ENCODE measurements around the gene HES7.
A peak's percentile ranks its signal among the peaks of the same experiment; 100 is the strongest.

Gene HES7

DNA sequence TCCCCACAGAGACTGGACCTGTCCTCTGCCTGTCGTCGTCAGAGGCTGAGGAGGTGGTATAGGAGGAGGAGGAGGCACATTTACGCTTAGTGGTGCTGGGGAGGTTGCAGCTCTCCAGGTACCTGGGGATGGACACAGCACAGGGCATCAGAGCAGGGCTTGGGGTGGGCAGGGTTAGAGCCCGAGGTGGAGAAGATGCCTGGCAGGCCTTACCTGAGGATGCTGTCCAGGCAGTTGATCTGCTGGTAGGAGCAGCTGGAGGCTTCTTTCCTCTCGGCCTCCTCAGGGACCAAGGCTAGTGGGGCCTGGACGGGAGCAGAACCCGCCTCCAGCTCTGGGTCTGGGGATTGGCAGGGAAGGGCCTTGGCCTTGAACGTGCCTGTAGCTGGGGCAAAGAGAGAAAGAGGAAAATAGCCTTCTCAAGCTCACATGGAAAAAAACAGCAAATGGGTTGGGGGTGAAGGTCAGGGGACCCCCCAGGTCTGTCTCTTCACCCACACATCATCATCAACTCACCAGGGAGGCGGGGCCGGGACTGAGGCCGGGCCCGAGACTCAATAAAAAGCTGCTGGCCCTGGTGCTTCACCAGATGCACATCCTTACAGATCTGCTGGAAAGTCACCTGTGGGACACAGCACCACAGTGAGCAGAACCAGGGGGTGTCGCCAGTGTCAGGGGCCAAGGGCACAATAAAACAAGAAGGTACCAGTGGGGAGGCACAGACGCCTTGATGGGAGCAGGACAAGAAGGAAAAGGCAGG is 22.7 kb upstream of the HES7 start:
- DNase-seq (ENCODE audit: low read depth, low spot score), result no peak
- no peak overlapping the region for H3K4me3 ChIP-seq (ENCODE audit: low read length)

DNA sequence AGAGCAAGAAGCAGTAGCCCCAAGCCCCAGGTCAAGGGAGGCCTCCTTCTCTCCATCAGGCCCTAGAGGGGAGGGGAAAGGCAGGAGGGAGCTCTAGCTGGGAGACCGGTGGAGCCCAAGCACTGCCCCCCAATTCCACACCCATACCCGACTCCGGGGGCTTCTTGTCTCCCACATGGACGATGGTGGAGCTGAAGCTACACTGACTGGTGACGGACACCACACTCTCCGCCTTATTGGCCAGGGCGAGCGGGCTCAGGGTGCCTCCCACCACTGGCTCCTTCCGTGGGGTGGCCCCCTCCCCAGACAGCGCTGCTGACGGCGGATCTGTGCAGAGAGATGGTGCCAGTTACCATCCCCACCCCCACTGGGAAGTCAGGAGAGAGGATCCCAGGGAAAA is 21.9 kb upstream of the HES7 start:
- H3K4me3 ChIP-seq (ENCODE audit: low read length), result no peak overlapping the region
- no peak for DNase-seq (ENCODE audit: low read depth, low spot score)

DNA sequence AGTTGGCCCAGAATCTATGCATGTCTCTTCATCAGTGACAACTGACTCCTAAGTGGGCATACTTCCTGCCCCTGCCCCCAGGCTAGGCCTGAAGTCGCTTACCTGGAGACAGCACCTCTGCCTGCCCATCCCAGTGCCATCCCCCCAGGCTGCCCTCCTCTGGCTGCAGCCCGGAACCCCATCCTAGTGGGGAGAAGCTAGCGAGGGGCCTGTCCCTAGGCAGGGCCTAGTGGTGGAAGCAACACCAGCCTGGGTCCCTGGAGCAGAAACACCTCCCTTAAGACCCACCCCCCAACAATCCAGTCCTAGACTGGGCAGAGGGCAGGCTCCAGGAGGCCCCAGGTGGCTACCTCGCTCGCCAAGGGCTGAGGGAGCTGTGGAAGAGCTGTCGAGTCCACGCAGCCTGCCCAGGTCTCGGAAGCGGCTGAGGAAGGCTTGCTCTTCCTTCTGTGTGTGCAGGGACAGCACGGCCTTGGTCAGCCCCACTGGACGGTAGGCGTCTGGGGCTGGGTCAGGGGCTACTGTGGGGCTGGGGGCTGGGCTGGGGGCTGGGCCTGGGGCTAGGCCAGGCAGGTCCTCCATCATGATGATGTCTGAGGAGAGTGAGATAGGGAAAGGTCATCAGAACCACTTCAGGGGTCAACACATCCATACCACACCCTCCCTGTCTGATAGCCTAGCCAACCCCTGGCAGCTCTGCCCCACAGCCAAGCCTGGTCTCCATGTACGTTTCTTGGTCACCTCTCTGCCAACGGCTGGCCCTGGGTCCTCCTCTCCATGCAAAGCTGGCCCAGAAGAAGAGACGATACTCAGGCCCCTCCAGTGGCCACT is 20.7 kb upstream of the HES7 start:
- H3K4me3 ChIP-seq (ENCODE audit: low read length), result no peak overlapping the region
- DNase-seq (ENCODE audit: low read depth, low spot score), result no peak

DNA sequence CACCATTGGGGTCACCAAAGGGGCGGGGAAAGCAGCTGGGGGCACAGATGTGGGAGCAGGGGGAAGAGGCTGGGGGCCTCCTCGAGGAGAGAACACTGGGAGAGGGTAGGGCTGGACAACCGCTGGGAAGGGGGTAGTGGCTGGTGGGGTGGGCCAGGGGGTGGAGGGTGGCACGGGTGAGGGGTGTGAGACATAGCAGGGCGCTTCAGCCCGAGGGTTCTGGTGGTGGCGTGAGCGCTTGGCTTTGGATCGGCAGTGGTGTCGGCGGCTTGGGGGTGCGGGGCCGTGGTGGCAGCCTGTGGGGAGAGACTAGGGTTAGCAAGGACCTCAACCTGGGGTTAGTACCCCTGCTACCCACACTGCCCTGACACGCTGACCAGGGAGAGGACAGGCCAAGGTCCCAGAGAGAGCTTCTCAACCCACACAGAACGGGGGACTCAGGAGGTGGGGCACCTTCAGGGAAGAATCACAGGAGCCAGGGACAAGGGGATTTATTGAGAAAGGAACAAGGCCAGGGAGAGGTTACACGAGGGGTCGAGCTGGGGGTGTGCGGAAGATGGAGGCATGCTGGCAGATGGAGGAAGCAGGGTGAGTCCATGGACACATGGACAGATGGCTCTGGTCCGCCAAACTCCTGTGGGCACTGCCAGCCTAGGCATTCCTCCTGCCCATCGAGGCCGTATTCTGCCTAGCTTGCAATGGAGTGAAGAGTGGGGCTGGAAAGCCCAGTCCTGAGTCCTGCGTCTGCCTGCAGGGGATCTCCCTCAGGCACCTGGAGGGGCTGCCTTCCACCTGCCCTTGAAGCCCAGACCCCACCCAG is 19.9 kb upstream of the HES7 start:
- no peak for DNase-seq (ENCODE audit: low read depth, low spot score)
- H3K4me3 ChIP-seq (ENCODE audit: low read length), result no peak overlapping the region

DNA sequence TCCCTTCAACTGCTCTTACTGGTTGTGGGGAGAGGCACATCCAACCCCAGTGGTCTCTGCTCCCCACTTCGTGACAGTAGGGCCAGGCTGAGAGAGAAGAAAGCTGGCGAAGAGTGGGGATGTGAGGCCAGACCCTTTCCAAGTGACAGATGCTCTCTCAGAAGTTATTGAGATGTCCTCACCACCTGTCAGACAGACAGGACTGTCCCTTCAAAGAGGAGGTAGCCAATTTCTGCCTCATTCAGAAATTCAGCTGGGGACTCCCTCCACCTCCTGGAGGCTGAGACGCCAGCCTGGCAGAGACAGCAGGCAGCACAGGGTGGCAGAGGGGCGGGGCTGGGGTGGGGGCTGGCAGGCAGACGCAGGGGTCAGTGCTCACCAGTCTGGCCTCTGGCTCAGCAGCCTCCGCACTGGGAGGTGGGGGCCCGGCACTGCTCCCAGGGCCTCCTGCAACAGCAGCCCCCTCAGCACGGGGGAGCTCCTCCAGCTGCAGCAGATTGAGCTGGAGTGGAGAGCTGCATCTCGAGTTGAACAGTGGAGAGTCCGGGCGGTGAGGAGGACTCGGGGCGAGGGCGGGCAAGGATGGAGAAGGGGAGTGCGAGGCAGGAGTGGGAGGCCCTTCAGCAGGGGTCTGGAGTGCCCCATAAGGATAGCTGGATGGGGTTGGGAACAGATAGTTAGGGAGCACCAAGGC is 19.1 kb upstream of the HES7 start:
- no peak for DNase-seq (ENCODE audit: low read depth, low spot score)
- H3K4me3 ChIP-seq (ENCODE audit: low read length), result no peak overlapping the region

DNA sequence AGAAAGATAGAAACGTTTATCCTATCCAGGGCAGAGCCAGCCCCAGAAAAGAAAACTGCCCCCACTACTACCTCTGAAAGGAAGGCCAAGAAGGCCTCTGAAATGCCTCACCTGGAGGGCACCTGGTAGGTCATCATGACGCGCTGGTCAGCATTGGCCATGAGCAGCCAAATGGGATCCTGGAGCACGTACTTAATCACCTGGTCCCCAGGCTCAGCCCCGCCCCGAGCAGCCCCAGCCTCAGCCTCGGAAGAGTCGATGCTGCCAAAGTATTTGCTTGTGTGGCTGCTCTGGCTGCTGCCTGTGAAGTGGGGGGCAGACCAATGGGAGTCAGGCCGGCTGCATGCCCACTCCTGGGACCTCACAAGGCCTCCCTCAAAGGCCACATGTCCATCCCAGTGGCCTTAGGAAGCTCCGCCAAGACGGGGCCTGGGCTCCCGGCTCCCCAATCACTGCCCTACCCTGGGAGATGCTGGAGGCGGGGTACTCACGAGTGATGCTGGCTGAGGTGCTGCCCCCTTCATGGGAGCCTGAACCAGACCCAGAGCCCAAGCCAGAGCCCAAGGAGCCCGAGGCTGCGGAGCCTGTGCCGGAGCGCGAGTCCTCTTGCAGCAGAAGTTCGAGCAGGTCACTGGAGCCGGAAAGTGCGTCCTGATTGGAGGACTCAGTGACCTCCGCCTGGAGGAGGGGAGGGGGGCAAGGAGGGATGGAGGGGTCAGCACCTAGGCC is 18.4 kb upstream of the HES7 start:
- DNase-seq (ENCODE audit: low read depth, low spot score), result no peak
- H3K4me3 ChIP-seq (ENCODE audit: low read length), result no peak overlapping the region

DNA sequence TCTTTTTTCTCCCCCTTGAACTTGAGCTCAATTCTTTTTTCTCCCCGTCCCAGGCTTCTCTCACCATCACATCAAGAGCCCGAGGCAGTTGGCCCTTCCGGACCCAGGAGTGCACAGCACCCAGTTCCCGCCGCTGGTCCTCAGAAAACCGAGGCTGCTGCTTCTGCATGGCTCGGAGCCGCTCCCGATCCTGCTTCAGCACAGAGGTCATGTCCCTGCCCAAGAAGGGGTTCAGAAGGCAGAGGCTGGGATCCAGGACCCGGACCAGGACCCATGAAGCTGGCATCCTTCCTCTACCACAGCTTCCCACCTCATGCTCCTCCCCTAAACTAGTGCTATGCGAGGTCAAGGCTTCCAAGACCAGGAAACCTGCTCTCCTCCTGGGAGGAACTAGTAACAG is 17.8 kb upstream of the HES7 start:
- H3K4me3 ChIP-seq (ENCODE audit: low read length), result no peak overlapping the region
- DNase-seq (ENCODE audit: low read depth, low spot score), result no peak

DNA sequence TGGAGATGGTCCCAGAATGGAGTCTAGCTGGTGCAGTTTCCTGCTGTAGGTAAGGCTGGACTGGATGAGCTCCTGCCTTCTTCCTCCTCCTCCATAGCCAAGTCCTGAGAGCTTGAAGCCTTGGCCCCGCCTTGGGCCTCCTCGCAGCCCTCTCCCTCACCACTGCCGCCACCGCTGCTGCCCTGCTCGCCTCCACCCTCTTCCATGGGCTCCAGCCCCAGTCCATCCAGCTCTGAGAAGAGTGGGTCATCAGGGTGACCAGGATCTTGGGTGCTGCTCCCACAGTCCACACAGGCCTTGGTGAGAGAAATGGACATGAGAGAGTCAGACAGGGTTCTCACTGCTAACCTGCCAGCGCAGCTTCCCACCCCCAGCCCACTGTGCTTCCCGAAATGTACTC is 17.1 kb upstream of the HES7 start:
- H3K4me3 ChIP-seq (ENCODE audit: low read length), result no peak overlapping the region
- DNase-seq (ENCODE audit: low read depth, low spot score), result no peak

DNA sequence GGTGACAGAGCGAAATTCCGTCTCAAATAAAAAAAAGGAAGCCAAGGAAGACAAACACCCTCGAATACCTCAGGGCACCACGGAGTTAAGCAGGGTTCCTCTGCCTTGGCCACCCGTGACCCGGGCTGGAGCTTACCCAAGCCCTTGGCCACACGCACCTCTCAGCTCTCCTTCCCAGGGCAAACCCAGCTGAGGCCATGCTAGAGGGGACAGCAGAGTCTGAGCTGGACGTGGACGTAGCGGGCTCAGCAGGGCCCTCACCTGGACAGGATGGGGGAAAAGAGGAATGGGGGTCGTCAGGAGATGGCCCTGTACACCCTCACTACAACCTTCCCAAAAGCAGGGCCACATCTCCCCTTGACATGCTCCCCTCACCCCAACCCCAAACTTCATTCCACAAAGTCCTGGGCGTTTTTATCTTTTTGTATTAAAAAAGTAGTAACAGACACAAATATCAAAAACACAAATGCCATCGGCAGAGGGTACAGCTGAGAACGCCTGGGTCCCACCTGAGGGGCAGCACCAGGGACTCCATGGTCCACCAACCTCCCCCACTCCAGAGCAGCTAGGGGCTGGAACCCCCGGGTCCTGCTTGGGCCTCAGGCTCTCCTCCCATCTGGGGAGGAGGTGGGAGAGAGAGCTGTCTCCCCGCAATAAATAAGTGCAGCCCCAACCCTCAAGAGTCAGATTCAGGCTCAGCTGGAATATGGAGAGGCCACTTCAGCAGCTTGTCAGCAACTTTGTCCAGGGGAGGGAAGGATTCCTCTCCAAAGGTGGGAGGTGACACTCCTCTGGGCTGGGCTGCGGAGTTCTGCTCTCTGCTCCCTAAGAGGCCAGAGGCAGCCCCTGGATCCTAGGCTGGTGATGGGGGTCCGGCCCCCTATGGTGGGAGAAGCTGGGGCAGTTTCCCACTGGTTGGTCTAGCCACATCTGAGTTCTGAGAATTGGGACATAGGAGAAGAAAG is 16.4 kb upstream of the HES7 start:
- no peak for DNase-seq (ENCODE audit: low read depth, low spot score)

DNA sequence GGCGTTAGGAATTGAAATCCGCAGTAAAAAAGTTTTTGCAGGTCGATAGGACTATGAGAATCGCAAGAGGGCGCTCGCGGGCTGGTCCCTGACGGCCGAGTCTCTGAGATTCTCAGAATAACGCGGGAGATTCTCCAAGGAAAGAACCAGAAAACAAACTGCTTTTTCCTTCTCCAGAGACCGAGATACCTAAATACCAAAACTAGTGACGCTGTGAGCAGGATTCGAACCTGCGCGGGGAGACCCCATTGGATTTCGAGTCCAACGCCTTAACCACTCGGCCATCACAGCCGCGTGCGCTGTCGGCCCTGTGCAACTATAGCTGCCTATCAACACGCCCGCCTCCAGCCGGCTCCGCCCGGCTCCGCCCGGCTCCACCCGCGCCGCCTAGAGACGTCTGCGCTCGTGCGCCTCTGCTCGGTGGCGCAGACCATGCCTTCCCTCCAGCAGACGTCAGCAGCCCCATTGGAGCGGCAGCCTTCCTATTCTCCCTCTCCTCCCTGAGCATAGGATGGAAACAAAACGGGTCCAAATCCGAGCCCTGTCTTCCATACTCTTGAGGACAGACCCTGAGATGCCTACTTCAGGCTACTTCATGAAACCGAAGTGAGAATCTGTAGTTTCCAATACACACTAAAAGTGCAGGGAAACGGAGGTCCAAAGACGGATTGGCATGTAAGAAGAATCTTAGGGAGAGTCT is 14.9 kb upstream of the HES7 start:
- DNase-seq (ENCODE audit: low read depth, low spot score), result peak; percentile 98
- H3K4me3 ChIP-seq (ENCODE audit: low read length), result peak overlapping the region; percentile 63

More for the DNA sequence above, 16.4 kb upstream of the HES7 start:
- H3K4me3 ChIP-seq (ENCODE audit: low read length), result no peak overlapping the region

DNA sequence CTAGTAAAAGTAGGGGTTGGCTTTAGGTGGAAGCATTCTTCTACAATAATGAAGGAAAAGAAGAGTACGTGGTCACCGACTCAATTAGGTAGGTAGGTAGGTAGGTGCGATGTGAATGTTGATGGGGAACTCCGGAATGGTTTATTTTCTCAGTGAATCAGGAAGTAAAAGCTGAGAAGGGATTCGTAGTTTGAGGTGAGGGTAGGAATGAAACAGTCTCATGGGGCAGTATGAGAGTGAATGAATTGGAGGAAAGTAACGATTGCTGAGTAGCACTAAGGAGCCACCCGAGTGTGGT is 14.4 kb upstream of the HES7 start:
- peak overlapping the region; percentile 47 for H3K4me3 ChIP-seq (ENCODE audit: low read length)

DNA sequence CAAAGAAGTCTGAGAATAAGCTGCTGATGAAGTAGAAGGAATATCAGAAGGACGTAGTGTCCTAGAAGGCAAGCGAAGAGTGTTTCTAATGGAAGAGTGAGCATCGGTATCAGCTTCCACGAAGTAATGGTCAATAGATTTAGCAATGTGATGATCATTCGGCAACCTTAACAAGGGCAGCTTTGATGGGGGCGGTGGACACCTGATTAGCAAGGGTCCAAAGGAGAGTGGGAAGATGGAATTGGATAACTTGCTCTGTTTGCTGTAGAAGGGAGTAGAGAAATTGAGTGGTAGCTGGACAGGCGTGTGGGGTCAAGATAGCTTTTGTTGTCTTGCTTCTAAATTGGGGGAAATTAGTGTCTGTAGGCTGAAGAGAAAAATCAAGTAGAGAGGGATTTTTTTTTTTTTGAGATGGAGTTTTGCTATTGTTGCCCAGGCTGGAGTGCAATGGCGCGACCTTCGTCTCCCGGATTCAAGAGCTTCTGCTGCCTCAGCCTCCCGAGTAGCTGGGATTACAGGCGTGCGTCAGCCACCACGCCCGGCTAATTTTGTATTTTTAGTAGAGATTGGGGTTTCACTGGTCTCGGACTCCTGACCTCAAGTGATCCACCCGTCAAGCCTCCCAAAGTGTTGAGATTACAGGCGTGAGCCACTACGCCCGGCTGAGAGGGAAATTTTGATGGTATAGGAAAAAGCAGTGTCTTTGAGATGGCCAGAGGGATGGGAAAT is 13.9 kb upstream of the HES7 start:
- no peak for DNase-seq (ENCODE audit: low read depth, low spot score)
- peak overlapping the region; percentile 47 for H3K4me3 ChIP-seq (ENCODE audit: low read length)

More for the DNA sequence above, 14.4 kb upstream of the HES7 start:
- DNase-seq (ENCODE audit: low read depth, low spot score), result no peak

DNA sequence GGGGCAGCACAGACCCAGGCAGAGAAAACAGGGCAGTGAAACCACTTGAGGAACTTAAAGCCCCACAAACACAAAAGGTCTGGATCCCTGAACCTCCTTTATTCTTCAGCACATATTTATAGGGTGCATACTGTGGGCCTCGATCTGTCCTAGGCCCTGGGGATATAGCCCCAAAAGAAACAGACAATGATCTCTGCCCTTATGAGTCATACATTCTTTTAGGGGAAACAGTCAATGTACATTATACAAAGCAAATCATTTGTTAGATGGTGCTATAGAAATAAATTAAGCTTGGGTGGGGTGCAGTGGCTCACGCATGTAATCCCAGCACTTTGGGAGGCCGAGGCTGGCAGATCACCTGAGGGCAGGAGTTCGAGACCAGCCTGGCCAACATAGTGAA is 10.0 kb upstream of the HES7 start:
- no peak overlapping the region for H3K4me3 ChIP-seq (ENCODE audit: low read length)

DNA sequence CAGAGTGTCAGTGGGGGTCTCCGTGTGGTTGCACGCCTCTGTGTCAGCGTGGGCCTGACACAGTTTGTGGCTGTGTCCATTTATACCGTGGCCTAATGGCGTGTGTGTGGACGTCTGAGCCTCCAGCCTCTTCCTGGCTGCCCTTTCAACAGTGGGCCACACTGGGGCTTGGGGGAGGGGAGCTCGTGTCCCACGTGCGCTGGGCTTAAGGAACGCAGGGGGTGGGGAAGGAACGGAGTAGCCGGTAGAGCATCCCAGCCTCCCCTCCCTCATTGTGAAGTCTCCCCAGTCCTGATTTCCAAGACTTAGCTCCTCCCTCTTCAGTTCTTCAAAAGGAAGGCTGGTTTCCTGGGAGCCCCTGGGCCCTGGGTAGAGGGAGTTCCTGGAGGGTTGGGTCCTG is 9.5 kb upstream of the HES7 start:
- H3K4me3 ChIP-seq (ENCODE audit: low read length), result no peak overlapping the region
- no peak for DNase-seq (ENCODE audit: low read depth, low spot score)

More for the DNA sequence above, 10.0 kb upstream of the HES7 start:
- no peak for DNase-seq (ENCODE audit: low read depth, low spot score)

DNA sequence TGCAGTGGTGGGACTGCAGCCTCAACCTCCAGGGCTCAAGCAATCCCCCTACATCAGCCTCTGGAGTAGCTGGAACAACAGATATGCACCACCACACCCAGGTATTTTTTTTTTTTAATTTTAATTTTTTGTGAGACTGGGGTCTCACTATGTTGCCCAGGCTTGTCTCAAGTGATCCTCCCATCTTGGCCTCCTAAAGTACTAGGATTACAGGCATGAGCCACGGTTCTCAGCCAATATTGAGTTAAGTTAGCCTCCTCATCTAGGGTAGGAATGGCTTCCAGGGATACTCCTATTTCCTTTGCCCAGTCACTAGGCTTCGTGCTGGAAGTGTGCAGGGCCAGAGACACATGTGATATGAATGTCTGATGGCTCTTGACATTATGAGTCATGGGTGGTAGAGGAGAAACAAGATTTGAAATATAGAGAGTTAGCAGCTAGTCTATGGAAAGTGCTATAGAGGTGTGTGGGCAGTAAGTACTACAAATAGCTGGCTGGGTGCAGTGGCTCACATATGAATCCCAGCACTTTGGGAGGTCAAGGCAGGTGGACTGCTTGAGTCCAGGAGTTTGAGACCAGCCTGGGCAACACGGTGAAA is 8.0 kb upstream of the HES7 start:
- no peak overlapping the region for H3K4me3 ChIP-seq (ENCODE audit: low read length)
- no peak for DNase-seq (ENCODE audit: low read depth, low spot score)

DNA sequence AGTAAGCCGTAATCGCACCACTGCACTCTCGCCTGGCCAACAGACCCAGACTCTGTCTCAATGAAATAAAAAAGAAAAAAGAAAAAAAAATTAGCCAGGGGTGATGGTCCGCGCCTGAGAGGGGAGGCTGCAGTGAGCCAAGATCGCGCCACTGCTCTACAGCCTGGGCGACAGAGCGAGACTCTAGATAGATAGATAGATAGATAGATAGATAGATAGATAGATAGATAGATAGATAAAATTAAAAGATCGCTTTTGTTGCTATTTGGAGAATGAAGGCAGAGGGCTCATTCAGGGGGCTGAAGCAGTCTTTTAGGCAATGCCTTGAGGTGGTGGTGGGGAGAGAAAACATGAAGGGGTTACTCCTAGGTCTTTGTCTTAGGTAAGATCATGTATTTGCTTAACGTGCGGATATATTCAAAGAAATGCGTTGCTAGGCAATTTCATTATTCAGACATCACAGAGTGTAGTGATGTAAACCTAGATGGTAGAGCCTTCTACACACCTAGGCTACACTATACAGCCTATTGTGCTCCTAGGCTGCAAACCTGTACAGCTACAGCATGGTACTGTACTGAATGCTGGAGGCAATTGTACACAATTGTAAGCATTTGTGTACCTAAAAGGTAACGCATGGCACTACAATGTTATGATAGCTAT is 4.3 kb upstream of the HES7 start:
- DNase-seq (ENCODE audit: low read depth, low spot score), result no peak
- H3K4me3 ChIP-seq (ENCODE audit: low read length), result no peak overlapping the region
